ENCODE data around the gene OR10H4. TPM values are rescaled to one million over a fixed set of nuclear protein-coding genes. Genes with fewer than 3 reads are reported as not detected.

OR10H4 gene
- total and polyA plus RNA-seq, 2 of the 4 experiments (the other 2 are of a cell fraction) = not detected

- H2AFZ ChIP-seq (replicated peaks; ENCODE audit: low read length, poor library complexity) = no peak overlapping the region
- DNase-seq (no peak), ATAC-seq (ENCODE audit: low read depth) (no peak)
- no peak overlapping the region for H3K4me3 ChIP-seq (ENCODE audit: insufficient read depth, low read depth, low read length)
- in situ Hi-C loops (cut with MboI; ENCODE audit: low sequenced_read_pairs) (no loop called here), intact Hi-C loops (cut with micrococcal nuclease) (no loop called here), dilution Hi-C loops (cut with HindIII; ENCODE audit: low sequenced_read_pairs, unreplicated experiment) (no loop called here)
- no peak overlapping the region for H2BK15ac ChIP-seq (ENCODE audit: low read depth, low read length)
- no peak overlapping the region for H2AK9ac ChIP-seq (replicated peaks; ENCODE audit: low read depth, low read length, poor library complexity)
- H3K27ac ChIP-seq (ENCODE audit: insufficient read depth, low read length) = no peak overlapping the region
- H3K36me3 ChIP-seq (ENCODE audit: control insufficient read depth, insufficient read depth, low read length) = no peaks in the 10 kb centered on the region
- no peak overlapping the region for H2BK5ac ChIP-seq (ENCODE audit: low read depth, low read length, poor library complexity, severe bottlenecking)
- H3K23ac ChIP-seq (ENCODE audit: low read depth, low read length) = no peak overlapping the region
- no peak overlapping the region for H4K91ac ChIP-seq (ENCODE audit: insufficient read depth, low read depth, low read length)
- no peak for TF ChIP-seq POLR2A (IDR thresholded peaks at IDR 0.05; ENCODE audit: low read depth, low read length)
- TF ChIP-seq, protein P1, sequence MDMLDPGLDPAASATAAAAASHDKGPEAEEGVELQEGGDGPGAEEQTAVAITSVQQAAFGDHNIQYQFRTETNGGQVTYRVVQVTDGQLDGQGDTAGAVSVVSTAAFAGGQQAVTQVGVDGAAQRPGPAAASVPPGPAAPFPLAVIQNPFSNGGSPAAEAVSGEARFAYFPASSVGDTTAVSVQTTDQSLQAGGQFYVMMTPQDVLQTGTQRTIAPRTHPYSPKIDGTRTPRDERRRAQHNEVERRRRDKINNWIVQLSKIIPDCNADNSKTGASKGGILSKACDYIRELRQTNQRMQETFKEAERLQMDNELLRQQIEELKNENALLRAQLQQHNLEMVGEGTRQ (IDR thresholded peaks at IDR 0.05; ENCODE audit: low read depth, low read length) = no peak
- no peak overlapping the region for H3K4me2 ChIP-seq (ENCODE audit: low read depth, low read length)
- CTCF ChIA-PET = no interaction called here
- H2BK120ac ChIP-seq (ENCODE audit: low read depth, low read length) = no peak overlapping the region
- WGBS, 2 experiments (ENCODE audit: extremely low coverage in 2 of 2, insufficient read length in 1 of 2) = no CpG with 5 or more reads among the region's 4 CpGs
- POLR2A ChIA-PET (ENCODE audit: unreplicated experiment) = interaction anchor here (0.6 kb wide), 1 partner anchor 26 kb away, joined by 4 read pairs; no protein-coding TSS in a partner anchor
- no peak overlapping the region for H2BK20ac ChIP-seq (ENCODE audit: low read depth, low read length)
- no peak overlapping the region for H4K5ac ChIP-seq (ENCODE audit: low read depth, low read length)
- H3K14ac ChIP-seq (replicated peaks; ENCODE audit: low read depth, low read length) = no peak overlapping the region
- no peak overlapping the region for H3K56ac ChIP-seq (ENCODE audit: extremely low read depth, insufficient read depth, low read length)
- no peaks in the 10 kb centered on the region for H3K9me1 ChIP-seq (ENCODE audit: insufficient read depth, low read length)
- no peak overlapping the region for H3K18ac ChIP-seq (ENCODE audit: low read depth, low read length)
- no TSS peak for BruUV-seq (replicated peaks)
- H4K20me1 ChIP-seq (ENCODE audit: insufficient read depth, low read length) = no peaks in the 10 kb centered on the region
- no peak overlapping the region for H2AK5ac ChIP-seq (ENCODE audit: low read depth, low read length)
- H3K9ac ChIP-seq (ENCODE audit: low read depth, low read length) = no peak overlapping the region
- no peaks in the 10 kb centered on the region for H3K27me3 ChIP-seq (ENCODE audit: control insufficient read depth, insufficient read depth, low read length)
- no peak overlapping the region for H4K8ac ChIP-seq (ENCODE audit: low read depth in 2 of 2, low read length in 2 of 2)
- peaks cover 7% of the 10 kb centered on the region for H3K9me3 ChIP-seq (ENCODE audit: control insufficient read depth, insufficient read depth, low read length)
- H3K4me1 ChIP-seq (ENCODE audit: control insufficient read depth, insufficient read depth, low read length) = no peaks in the 10 kb centered on the region
- H3K79me1 ChIP-seq (ENCODE audit: low read depth in 1 of 2, low read length in 2 of 2) = no peaks in the 10 kb centered on the region
- H3K4ac ChIP-seq (ENCODE audit: low read depth, low read length) = no peak overlapping the region
Observed at GRCh38 chr19:15945301-15945700, 3.5 kb upstream of the OR10H4 start.
